Stomach (tissue), 9 donors: ENCODE measurements around the gene DHRS13. TPM values are rescaled to one million over a fixed set of nuclear protein-coding genes. Genes with fewer than 3 reads are reported as not detected.
A peak's percentile ranks its signal among the peaks of the same experiment; 100 is the strongest.
"Not testable (repeated sequence)": the region's sequence is repeated elsewhere in the genome, so short reads cannot be mapped to it uniquely, and the experiment has no call there.

Source experiments
- DNase-seq, 2 donors: peaks; one replicate each; pipeline versions ENCODE4 v3.0.0 to v3.0.0-alpha.2; 2013 to 2019
- H3K27ac ChIP-seq, 5 donors: fragments of 200-600 bp in 4 of 5; sonication (generic) in 4 of 5; one replicate each; pipeline ENCODE4 v1.5.1; 2013 to 2019; ENCODE audit warnings: mild to moderate bottlenecking in 1 of 5, moderate library complexity in 1 of 5
- H3K27me3 ChIP-seq, 3 donors: fragments of 200-600 bp; sonication (generic); one replicate each; pipeline ENCODE4 v1.5.1; 2017 to 2019; ENCODE audit warnings: mixed run types in 1 of 3
- H3K36me3 ChIP-seq, 4 donors: fragments of 200-600 bp; sonication (generic); 1 replicate in 3 of 4; 2 replicates in 1 of 4; pipeline ENCODE4 v1.5.1; 2016 to 2019
- H3K4me1 ChIP-seq, 4 donors: fragments of 200-600 bp; sonication (generic); one replicate each; pipeline ENCODE4 v1.5.1; 2016 to 2019
- H3K4me3 ChIP-seq, 4 donors: fragments of 200-600 bp; sonication (generic) in 3 of 4; one replicate each; pipeline ENCODE4 v1.5.1; 2016 to 2019; ENCODE audit warnings: mild to moderate bottlenecking in 1 of 4
- H3K9me3 ChIP-seq, 4 donors: fragments of 200-600 bp; sonication (generic); one replicate each; pipeline ENCODE4 v1.5.1; 2016 to 2019
- WGBS, 5 donors: extraction: QIAGEN DNeasy Blood & Tissue Kit in 3 of 5; methylation state at CpG; one replicate each; pipeline versions ENCODE4 v1.1.5 to v1.1.7; 2013 to 2018; 5-methylcytosine and 5-hydroxymethylcytosine counted together
- intact Hi-C: fragments of 100-400 bp; cut with DNase I; formaldehyde crosslinking; loops from one replicate; pipeline ENCODE4 v1.15.1; 2023; ENCODE audit warnings: low total_unique reads
- polyA plus RNA-seq, 3 donors: library from polyadenylated mRNA; stranded (reverse); fragments of 200-250 nt; gene quantifications; one replicate each; pipeline ENCODE4 v1.2.3, GENCODE V29; 2013
- total RNA-seq, 5 donors: library from RNA; depleted of rRNA; stranded (reverse); fragments of >200 nt; gene quantifications; one replicate each; pipeline versions ENCODE4 v1.1.0 to v1.2.3, GENCODE V29; 2014 to 2016
- TF ChIP-seq, protein P1 (sequence below), 7 experiments: fragments of 450-650 bp in 4 of 7; fragments of 200-600 bp in 3 of 7; sonication (generic) in 3 of 7; IDR thresholded peaks; one replicate each; pipeline ENCODE4 v1.5.1; 2016 to 2019; ENCODE audit warnings: antibody characterized with exemption in 7 of 7, control low read depth in 2 of 7, mild to moderate bottlenecking in 1 of 7
- donor health status: healthy with polysubstance abuse.
- donor health status: Bipolar disorder and iron deficiency.
- donor health status: healthy.

The DHRS13 gene
- total and polyA plus RNA-seq, 8 donors: 4.4 to 33.5 (median 8.3) TPM; not detected in 1

DNA sequence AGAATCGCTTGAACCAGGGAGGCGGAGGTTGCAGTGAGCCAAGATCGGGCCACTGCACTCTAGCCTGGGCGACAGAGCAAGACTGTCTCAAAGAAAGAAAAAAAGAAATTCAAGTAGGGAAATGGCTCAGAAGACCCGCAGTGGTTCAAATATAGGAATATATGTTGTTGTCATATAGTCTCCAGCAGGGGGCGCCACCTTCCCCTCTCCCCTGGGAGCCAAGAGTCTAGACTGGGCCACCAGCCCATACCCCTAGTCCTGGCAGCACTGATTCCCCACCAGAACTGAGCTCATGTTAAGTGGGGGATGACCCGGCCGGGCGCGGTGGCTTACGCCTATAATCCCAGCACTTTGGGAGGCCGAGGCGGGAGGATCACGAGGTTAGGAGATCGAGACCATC, 54.2 kb downstream of the DHRS13 start:
- H3K27ac ChIP-seq, H3K36me3 ChIP-seq, H3K4me3 ChIP-seq, H3K27me3 ChIP-seq, H3K9me3 ChIP-seq, H3K4me1 ChIP-seq: not testable (repeated sequence)
- TF ChIP-seq, protein P1, sequence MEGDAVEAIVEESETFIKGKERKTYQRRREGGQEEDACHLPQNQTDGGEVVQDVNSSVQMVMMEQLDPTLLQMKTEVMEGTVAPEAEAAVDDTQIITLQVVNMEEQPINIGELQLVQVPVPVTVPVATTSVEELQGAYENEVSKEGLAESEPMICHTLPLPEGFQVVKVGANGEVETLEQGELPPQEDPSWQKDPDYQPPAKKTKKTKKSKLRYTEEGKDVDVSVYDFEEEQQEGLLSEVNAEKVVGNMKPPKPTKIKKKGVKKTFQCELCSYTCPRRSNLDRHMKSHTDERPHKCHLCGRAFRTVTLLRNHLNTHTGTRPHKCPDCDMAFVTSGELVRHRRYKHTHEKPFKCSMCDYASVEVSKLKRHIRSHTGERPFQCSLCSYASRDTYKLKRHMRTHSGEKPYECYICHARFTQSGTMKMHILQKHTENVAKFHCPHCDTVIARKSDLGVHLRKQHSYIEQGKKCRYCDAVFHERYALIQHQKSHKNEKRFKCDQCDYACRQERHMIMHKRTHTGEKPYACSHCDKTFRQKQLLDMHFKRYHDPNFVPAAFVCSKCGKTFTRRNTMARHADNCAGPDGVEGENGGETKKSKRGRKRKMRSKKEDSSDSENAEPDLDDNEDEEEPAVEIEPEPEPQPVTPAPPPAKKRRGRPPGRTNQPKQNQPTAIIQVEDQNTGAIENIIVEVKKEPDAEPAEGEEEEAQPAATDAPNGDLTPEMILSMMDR (IDR thresholded peaks at IDR 0.05): peak in 3 of 7 experiments; percentile 15 to 41 (median 39)
- intact Hi-C loops: loop anchor here (10.0 kb wide), 1 partner anchor 84 kb away; no protein-coding TSS in a partner anchor
- 82 to 86% (median 84%) methylated on average over 13 to 15 of the region's 15 CpGs for WGBS, 5 donors
- DNase-seq: peak; percentile 38 to 56

Other genes with a start within 250 kb of the DHRS13 start
- 10 to 100 TPM; 43.7 to 88.1 (median 49.0) TPM for gene SDF2, start 241.2 kb downstream of the DHRS13 start, total RNA-seq
- 10 to 100 TPM; 38.7 to 45.1 (median 40.8) TPM for gene SDF2, start 241.2 kb downstream of the DHRS13 start, polyA plus RNA-seq
- 100 to 1,000 TPM in 1 of 5 donors, 10 to 100 TPM in 4; 46.0 to 135 (median 89.2) TPM for gene SUPT6H, start 240.9 kb downstream of the DHRS13 start, total RNA-seq
- 10 to 100 TPM; 16.9 to 19.1 (median 17.7) TPM for gene SUPT6H, start 240.9 kb downstream of the DHRS13 start, polyA plus RNA-seq
- gene PROCA1, start 191.2 kb downstream of the DHRS13 start, total RNA-seq: 1 to 10 TPM in 1 of 5 donors, under 1 TPM in 2, not detected in 2; 0.14 to 5.3 (median 0.92) TPM
- 1 to 10 TPM; 2.3 to 5.8 (median 2.6) TPM for gene PROCA1, start 191.2 kb downstream of the DHRS13 start, polyA plus RNA-seq
- gene RAB34, start 185.2 kb downstream of the DHRS13 start, total RNA-seq: 100 to 1,000 TPM in 1 of 5 donors, 10 to 100 TPM in 4; 35.6 to 101 (median 95.5) TPM
- gene RAB34, start 185.2 kb downstream of the DHRS13 start, polyA plus RNA-seq: 10 to 100 TPM; 53.1 to 80.1 (median 70.6) TPM
- 1,000 to 10,000 TPM in 1 of 5 donors, 100 to 1,000 TPM in 4; 221 to 1,205 (median 504) TPM for gene RPL23A, start 183.1 kb downstream of the DHRS13 start, total RNA-seq
- gene RPL23A, start 183.1 kb downstream of the DHRS13 start, polyA plus RNA-seq: 1,000 to 10,000 TPM; 1,260 to 1,750 (median 1,417) TPM
- 10 to 100 TPM in 2 of 5 donors, 1 to 10 TPM in 1, not detected in 2; 2.6 to 21.0 (median 11.7) TPM for gene TLCD1, start 176.8 kb downstream of the DHRS13 start, total RNA-seq
- 10 to 100 TPM in 1 of 3 donors, 1 to 10 TPM in 2; 6.3 to 13.0 (median 8.2) TPM for gene TLCD1, start 176.8 kb downstream of the DHRS13 start, polyA plus RNA-seq
- 10 to 100 TPM in 1 of 5 donors, 1 to 10 TPM in 3, not detected in 1; 2.8 to 17.8 (median 7.5) TPM for gene NEK8, start 174.3 kb downstream of the DHRS13 start, total RNA-seq
- 1 to 10 TPM; 2.8 to 3.4 (median 3.1) TPM for gene NEK8, start 174.3 kb downstream of the DHRS13 start, polyA plus RNA-seq
- 100 to 1,000 TPM in 3 of 5 donors, 10 to 100 TPM in 2; 29.0 to 383 (median 151) TPM for gene TRAF4, start 159.1 kb downstream of the DHRS13 start, total RNA-seq
- gene TRAF4, start 159.1 kb downstream of the DHRS13 start, polyA plus RNA-seq: 10 to 100 TPM; 33.3 to 38.2 (median 34.4) TPM
- 10 to 100 TPM in 3 of 5 donors, 1 to 10 TPM in 2; 5.5 to 29.6 (median 14.0) TPM for gene FAM222B, start 60.3 kb downstream of the DHRS13 start, total RNA-seq
- gene FAM222B, start 60.3 kb downstream of the DHRS13 start, polyA plus RNA-seq: 1 to 10 TPM; 4.4 to 8.3 (median 6.6) TPM
- gene ERAL1, start 48.1 kb downstream of the DHRS13 start, total RNA-seq: 10 to 100 TPM; 23.1 to 97.0 (median 60.0) TPM
- 10 to 100 TPM; 36.7 to 50.3 (median 42.6) TPM for gene ERAL1, start 48.1 kb downstream of the DHRS13 start, polyA plus RNA-seq
- 10 to 100 TPM; 19.5 to 80.5 (median 42.4) TPM for gene FLOT2, start 5.3 kb downstream of the DHRS13 start, total RNA-seq
- 10 to 100 TPM; 32.1 to 43.2 (median 37.0) TPM for gene FLOT2, start 5.3 kb downstream of the DHRS13 start, polyA plus RNA-seq
- 100 to 1,000 TPM in 1 of 5 donors, 10 to 100 TPM in 4; 23.2 to 206 (median 48.5) TPM for gene PHF12, start 48.4 kb upstream of the DHRS13 start, total RNA-seq
- 1 to 10 TPM; 8.3 to 9.8 (median 8.6) TPM for gene PHF12, start 48.4 kb upstream of the DHRS13 start, polyA plus RNA-seq
- gene SEZ6, start 103.0 kb upstream of the DHRS13 start, total RNA-seq: 10 to 100 TPM in 1 of 5 donors, 1 to 10 TPM in 1, under 1 TPM in 2, not detected in 1; under 0.01 to 21.4 (median 1.4) TPM
- under 1 TPM in 2 of 3 donors, not detected in 1; 0.05 to 0.19 TPM for gene SEZ6, start 103.0 kb upstream of the DHRS13 start, polyA plus RNA-seq
- 10 to 100 TPM in 1 of 5 donors, 1 to 10 TPM in 3, not detected in 1; 1.8 to 13.8 (median 5.2) TPM for gene PIPOX, start 140.1 kb upstream of the DHRS13 start, total RNA-seq
- under 1 TPM; 0.31 to 0.70 (median 0.50) TPM for gene PIPOX, start 140.1 kb upstream of the DHRS13 start, polyA plus RNA-seq